CMK (cell line): ENCODE measurements around the gene FXYD5.

ENCODE experiments used
- DNase-seq: peaks from one replicate; pipeline ENCODE4 v3.0.0-alpha.2; 2010; ENCODE audit warnings: low read depth

FXYD5 gene

DNA sequence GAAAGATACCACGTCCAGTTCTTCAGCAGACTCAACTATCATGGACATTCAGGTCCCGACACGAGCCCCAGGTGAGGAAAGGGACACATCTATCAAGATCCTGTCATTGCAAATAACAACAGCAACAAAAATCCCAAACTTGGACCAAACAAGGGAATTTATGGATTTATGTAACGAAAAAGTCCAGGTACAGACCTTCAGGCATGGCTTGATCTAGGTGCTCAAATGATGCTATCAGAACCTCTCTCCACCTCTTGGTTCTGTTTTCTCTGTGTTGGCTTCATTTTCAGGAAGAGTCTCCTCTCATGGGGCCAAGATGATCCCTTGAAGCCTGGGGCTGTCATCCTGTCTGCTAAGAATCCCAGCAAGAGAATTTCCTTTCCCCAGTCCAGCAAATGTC, 2.9 kb downstream of the FXYD5 start:
- DNase-seq: no peak

DNA sequence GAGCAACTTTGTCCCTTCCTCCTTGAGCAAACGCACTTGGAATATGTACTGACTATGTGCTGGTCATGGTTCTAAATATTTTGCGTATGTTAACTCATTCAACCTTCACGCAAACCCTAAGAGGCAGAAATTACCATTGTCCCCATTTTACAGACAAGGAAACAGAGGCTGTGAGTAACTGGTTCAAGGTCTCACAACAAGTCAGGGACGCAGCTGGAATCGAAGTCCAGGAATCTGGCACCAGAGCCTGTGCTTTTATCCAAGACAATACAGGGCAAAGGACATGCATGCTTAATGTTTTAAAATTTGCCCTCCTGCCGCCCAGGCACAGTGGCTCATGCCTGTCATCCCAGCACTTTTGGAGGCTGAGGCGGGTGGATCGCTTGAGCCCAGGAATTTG, 5.1 kb downstream of the FXYD5 start:
- DNase-seq: no peak

DNA sequence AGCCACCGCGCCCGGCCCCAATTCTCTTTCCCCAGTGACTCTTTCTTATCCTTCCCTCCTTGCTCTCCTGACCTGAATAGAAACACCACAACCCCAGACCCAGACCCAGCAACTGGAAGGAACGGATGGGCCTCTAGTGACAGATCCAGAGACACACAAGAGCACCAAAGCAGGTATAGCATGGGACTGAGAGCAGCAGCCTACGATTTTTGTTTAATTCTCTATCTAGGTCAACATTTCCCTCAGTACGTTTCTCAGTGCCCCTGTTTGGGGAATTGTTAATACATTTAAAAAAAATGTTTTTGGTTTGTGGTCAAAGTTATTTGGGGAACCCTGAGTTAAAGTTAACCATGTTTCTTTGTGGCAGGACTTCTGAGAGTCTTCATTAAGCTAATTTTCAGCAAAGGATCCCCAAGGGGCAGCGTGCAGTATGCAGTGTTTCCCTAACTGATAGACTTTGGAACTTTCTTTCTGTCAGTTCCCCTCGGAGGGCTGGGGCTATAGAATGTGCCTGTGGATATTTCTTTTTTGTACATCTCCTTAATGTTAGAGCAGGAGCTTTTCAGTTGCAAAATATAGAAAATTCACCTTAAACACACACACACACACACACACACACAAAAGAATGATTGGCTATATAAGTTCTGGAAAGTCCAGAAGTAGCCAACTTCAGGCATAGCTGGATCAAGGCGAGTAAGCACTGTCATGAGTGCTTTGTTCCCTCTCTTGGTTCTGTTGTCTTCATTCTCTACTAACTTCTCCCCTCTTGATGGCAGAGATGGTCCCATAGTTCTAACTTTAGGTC, 6.3 kb downstream of the FXYD5 start:
- DNase-seq: no peak

DNA sequence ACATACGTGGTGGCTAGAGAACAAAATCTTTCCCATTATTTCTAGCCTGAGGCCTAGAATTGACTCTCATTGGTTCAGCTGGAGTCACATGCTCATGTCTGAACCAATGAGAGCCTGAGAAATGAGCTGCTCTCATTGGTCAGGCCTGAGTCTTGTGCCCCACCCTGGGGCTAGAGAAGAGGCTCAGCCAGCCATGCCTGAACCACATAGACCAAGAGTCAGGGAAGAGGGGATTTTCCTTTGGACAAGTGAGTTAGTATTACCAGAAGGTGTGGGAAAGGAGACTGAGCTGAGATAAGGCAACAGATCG, 6.9 kb downstream of the FXYD5 start:
- no peak for DNase-seq

DNA sequence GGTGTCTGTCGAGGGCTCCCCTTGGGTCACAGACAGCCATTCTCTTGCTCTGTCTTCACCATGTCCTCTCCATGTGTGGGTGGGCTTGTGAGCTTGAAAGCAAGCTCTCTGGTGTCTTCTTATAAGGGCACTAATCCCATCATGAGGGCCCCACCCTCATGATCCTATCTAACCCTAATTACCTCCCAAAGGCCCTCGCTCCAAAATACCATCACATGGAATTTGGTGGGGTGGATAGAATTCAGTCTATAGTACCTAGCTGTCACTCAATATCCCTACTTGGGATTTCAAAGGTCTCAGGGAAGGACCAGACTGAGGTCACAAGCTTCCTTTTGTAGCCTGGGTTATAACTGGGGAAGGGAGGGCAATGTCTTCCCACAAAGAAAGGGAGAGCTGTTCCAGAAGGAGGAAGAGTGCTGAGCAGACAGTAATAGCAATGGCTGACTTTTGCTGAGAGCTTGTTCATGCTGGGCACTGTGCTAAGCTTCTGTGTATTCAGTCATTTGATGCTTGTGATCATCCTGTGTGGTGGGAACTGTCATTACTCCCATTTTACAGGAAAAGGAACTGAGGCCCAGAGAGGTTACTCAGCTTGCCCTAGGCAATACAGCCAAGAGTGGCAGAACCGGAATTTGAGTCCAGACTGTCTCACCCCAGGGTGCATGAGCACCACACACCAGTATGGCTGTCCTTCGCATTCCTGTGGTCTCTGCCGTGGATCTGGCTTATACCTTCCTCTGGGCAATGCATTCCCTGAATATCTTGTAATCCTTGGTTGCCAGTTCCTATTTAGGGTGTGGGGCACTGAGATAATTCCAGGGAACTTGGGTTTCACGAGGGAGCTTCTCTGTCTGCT, 8.2 kb downstream of the FXYD5 start:
- DNase-seq: no peak

DNA sequence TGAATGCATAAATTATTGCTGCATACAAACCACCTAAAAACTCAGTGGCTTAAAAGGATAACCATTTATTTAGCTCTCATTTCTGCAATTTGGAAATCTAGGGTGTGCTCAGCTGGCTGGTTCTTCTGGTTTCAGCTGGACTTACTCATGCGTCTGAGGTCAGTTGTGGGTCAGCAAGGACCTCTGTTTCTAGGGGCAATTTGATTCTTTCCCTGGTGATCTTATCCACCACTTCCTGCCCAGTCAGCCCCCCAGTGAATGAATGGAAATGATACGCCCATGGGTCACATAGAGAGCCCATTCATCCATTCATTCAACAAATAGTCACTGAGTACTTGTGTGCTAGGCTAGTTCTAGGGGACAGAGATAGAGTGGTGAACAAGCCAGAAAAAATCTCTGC, 9.9 kb downstream of the FXYD5 start:
- no peak for DNase-seq

DNA sequence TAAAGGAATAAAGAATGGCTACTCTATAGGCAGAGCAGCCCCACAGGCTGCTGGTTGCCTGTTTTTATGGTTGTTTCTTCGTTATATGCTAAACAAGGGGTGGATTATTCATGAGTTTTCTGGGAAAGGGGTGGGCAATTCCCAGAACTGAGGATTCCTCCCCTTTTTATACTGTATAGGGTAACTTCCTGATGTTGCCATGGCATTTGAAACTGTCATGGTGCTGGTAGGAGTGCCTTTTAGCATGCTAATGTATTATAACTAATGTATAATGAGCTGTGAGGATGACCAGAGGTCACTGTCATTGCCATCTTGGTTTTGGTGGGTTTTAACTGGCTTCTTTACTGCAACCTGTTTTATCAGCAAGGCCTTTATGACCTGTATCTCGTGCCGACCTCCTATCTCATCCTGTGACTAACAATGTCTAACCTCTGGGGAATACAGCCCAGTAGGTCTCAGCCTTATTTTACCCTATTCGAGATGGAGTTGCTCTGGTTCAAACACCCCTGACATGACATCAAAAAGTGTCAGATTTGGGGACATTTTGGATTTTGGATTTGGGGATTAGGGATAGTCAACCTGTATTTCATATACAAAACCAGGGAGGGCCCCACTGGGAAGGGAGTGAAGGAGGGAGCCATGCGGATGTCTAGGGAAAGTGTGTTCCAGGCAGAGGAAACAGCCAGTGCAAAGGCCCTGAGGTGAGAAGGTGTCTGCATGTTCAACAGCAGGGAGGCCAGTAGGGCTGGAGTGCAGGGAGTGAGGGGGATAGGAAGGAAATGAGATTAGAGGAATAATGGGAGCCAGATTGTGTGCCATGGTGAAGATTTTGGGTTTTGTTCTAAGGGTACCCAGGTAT, 10.9 kb downstream of the FXYD5 start:
- no peak for DNase-seq

DNA sequence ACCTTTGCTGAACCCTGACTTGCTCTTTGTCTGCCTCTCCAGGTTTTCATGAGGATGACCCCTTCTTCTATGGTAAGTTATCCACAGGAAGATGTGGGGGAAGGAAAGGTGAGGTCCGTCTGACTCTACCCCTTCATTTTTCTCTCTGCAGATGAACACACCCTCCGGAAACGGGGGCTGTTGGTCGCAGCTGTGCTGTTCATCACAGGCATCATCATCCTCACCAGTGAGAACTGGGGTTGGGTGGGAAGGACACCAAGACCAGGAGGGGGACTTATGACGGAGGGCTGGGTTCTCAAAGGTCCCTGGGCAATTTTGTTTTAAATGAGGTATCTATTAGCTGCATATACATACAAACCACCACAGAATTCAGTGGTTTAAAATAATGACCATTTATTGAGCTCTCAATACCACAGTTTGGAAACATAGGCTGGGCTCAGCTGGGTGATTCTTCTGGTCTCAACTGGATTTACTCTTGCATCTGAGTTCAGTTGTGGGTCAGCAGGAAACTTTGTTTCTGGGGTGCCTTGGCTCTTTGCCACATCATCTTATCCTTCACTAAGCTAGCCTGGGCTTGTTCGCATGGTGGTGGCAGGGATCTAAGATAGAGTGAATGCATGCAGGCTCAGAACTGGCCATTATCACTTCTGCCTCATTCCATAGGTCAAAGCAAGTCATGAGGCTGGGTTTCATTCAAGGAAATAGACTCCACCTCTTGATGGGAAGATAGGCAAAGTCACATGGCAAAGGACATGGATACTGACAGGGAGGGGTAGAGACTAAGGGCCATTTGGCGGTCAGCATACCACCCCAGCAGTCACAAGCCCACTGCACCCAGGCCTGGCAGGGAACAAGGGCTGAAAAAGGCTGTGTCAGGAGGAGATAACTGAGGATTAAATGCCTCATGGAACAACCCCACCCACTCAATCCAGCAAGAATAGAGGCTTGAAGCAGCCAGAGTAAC, 11.8 kb downstream of the FXYD5 start:
- no peak for DNase-seq

DNA sequence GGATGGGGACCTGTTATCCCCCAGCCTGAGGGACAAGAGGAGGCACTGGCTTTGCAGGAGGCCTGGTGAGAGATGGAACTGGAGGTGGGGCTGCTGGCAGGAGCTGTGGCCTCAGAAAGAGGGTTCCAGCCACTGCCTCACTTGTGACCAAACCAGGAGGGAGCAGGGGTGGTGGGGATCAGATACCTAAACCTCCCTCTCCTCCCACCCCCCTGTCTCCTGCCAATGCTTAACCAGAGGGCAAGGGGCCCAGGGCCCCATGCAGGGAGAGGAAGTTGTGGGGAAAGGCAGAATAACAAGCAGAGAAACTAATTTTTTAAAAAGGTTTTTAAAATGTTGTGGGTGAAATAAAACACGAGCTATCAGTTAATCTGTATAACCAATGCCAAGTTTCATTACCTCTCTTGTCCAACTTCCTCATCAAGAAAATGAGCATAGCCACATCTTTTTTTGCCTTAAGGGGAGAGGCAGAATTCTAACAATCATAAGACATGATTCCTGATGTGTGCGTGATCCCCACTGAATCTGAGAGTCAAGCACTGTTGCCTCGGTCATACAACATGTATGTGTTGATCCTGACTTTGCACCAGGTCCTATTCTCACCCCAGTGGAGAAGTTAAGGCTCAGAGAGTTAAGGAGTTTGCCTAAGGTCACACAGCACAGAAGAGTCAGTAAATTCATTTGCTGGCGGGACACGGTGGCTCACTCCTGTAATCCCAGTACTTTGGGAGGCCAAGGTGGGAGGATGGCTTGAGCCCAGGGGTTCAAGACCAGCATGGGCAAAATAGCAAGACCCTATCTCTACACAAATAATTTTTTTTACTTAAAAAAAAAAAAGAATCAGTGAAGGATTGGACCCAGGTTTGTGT, 12.9 kb downstream of the FXYD5 start:
- no peak for DNase-seq

DNA sequence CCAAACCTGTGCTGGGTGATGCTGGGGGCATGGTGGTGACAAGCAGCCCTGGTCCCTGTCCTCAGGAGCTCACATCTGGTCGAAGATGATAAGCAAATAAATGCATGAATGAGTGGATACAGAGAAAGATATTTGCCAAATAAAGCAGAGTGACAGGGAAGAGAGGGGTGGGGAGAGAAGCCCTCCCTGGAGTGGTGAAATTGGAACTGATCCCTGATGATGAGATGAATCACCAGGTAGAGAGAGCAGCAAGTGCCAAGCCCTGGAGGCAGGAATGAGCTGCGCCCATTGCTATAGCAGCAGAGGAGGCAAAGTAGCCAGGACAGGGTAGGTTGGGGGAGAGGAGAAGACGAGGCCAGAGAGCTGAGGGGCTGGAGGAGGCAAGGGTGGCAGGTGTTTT, 13.7 kb downstream of the FXYD5 start:
- no peak for DNase-seq

DNA sequence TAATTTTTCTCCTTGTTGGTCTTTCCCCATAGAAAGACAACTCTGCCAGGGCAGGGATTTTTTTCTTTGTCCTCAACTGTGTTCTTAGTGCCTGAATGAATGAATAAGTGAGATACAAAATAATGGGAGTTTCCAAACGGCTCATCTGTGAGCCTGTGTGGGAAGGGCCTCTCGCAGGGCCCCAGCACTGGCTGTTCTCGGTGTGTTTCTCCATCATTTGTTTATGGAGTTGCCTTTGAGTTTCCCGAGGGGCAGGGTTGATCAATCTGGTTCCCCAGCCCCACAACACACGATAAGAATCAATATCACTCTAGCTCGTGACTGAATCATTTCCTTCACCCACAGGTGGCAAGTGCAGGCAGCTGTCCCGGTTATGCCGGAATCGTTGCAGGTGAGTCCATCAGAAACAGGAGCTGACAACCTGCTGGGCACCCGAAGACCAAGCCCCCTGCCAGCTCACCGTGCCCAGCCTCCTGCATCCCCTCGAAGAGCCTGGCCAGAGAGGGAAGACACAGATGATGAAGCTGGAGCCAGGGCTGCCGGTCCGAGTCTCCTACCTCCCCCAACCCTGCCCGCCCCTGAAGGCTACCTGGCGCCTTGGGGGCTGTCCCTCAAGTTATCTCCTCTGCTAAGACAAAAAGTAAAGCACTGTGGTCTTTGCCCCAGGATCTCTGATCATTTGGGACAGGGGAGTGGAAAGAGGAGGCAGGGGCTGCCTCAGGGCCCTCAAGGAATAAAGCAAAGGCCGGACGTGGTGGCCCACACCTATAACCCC, 14.9 kb downstream of the FXYD5 start:
- no peak for DNase-seq

DNA sequence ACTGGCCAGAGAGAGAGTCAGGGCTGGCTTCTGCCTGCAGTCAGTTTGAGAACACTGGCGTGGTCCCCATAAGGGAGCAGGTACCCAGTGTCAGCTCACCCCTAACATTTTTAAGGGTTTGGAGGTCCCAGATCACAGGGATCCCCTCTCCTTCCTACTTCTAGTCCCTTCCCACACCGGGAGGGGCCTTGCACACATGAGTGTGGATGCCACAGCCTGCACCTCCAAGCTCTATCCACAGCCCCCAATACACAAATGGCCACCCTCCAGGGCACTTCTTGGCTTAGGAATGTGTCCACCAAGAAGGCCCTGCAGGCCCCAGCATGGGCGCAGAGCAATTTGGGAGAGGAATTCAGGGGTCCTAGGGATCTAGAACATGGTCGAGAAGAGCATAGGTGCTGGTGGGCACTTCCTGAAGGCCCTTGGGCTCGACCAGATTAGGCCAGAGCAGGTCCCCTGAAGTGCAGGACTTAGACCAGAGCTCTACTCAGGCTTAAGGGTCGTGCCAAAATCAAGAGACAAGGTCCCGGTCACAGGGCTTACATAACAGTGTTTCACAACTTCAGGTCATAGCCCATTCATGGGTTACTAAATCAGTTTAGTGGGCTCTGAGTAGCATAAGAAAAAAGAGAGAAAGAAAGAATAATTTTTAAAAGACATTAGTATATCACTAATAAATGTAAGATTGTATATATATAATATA, 16.0 kb downstream of the FXYD5 start:
- no peak for DNase-seq

DNA sequence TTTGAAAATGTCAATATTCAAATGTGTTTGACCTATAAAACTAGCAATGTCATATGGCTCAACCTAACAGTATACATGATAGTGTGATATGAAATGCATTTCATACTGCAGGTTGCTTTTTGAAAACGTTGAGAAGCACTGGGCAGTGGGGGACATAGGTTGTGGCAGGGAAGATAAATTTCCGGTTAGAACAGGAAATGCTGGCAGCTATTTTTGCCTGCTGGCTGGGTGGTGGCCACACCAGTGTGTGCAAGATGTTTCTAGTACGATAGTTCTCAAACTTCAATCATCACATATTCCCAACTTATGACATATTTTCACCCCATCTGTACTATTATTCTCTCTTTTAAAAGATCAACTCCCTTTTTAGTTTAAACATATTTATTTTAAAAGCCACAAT, 17.2 kb downstream of the FXYD5 start:
- no peak for DNase-seq

DNA sequence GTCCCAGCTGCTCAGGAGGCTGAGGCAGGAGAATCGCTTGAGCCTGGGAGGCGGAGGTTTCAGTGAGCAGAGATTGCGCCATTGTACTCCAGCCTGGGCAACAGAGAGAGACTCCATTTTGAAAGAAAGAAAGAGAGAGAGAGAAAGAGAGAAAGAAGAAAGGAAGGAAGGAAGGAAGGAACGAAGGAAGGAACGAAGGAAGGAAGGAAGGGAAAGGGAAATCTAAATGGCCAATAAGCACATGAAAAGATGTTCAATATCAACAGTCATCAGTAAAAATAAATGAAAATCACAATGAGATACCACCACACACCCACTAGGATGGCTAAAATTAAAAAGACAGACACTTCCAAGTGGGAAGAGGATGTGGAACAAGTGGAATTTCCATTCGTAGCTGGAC, 19.7 kb downstream of the FXYD5 start:
- DNase-seq: no peak

DNA sequence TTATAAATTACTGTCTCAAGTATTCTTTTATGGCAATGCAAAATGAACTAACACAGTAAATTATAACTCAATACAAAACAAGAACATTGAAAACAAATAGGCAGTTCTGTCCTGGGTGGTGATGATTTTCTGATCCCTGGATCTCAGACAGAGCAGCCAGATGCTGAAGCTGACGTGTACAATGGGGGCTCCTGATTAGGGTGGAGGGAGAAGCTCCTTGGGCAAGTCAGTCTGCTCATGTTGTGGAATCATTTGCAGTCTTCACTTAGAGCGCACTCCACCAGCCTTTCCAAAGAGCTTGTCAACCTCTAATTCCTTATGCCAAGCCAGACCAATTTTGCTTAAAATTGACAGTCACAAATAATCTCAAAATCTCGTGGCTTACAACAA, 21.6 kb downstream of the FXYD5 start:
- no peak for DNase-seq

DNA sequence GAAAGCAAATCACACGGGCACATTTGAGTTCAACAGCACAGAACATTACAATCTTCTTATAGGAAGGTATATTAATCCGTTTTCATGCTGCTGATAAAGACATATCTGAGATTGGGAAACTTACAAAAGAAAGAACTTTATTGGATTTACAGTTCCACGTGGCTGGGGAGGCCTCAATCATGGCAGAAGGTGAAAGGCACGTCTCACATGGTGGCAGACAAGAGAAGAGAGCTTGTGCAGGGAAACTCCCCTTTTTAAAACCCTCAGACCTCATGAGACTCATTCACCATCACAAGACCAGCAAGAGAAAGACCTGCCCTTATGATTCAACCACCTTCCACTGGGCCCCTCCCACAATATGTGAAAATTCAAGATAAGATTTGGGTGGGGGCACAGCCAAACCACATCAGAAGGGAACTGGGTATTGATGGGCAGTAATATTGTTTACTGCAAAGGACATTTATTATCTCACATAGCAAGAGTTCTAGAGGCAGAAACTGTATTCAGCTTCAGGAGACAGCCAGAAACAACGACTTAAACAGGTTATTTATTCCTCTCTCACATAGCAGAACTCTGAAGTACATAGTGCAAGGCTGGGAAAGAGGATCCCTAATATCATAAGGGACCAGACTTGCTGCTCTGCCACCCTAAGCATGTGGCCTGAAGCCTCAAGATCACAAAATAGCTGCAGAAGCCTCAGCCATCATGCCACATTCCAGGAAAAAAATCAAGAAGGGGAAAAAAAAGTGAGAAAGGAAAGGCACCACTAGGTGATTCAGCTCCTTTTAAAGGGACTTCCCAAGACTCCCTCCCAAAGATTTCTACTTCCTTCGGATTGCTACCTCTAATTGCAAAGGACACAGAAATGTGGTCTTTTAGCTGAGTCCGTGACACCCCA, 23.1 kb downstream of the FXYD5 start:
- no peak for DNase-seq

DNA sequence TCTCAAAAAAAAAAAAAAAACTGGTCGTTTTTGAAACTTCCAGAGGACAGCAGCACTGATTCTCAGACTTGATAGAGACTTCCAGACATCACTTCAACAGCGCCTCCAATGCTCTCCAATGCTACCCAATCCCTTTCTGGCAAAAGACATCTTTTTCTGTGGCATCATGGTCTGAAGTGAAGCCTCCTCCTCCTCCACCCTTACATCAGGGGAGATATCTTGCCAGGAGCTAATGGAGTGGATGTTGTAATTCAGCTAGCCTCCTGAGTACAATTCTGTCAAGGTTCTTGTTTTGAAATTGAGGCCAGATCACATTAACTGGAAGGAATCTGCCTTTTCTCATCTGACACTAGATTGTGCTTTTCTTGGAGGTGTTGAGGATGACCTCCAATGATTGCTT, 24.2 kb downstream of the FXYD5 start:
- DNase-seq: no peak

DNA sequence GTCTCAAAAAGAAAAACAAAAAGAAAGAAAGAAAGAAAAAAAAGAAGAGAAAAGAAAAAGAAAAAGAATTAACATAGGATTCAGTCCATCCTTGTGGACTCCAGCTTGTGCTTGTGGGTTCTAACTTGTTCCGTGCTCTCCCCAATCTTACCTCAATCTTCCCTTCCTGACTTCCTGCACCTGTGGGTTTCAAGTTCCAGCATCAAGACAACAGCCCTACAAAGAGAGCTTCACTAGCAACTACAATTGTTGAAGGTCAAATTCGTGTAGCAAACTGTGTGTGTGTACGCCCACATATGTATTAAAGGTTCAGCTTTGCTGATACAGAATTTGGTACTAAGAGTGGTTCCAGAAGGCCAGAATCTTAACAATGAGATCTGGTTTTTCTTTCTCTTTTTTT, 25.3 kb downstream of the FXYD5 start:
- DNase-seq: no peak
